ENCODE results near the gene FBXW7.

DNA sequence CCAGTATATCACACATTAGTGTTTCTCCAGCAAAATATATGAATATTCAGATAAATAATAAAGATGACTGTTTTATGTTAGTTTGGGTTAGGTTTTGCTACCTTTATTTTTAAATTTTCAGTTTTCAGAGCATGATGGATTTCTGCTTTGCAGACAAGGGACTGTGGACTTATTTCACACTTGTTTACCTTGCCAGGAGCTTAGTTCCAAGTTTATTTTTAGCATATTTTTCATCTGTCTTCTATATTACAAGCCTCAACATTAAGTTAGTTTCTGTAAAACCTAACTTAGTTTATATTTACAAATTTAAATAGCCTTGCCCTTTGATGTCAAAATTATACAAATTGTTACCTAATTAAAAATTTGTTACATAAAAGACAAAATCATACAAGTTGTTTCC, 163.4 kb downstream of the FBXW7 start:
- TF ChIP-seq CTCF (IDR thresholded peaks at IDR 0.05): no peak
- TF ChIP-seq HOXB5 (CRISPR knock-in tag; IDR thresholded peaks at IDR 0.05): no peak
- TF ChIP-seq RNF2 (IDR thresholded peaks at IDR 0.05; ENCODE audit: borderline replicate concordance, low read depth): no peak
- TF ChIP-seq, protein P1, sequence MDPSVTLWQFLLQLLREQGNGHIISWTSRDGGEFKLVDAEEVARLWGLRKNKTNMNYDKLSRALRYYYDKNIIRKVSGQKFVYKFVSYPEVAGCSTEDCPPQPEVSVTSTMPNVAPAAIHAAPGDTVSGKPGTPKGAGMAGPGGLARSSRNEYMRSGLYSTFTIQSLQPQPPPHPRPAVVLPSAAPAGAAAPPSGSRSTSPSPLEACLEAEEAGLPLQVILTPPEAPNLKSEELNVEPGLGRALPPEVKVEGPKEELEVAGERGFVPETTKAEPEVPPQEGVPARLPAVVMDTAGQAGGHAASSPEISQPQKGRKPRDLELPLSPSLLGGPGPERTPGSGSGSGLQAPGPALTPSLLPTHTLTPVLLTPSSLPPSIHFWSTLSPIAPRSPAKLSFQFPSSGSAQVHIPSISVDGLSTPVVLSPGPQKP (IDR thresholded peaks at IDR 0.05; ENCODE audit: low read depth, low read length): no peak
- TF ChIP-seq, protein P2, sequence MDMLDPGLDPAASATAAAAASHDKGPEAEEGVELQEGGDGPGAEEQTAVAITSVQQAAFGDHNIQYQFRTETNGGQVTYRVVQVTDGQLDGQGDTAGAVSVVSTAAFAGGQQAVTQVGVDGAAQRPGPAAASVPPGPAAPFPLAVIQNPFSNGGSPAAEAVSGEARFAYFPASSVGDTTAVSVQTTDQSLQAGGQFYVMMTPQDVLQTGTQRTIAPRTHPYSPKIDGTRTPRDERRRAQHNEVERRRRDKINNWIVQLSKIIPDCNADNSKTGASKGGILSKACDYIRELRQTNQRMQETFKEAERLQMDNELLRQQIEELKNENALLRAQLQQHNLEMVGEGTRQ (IDR thresholded peaks at IDR 0.05): no peak
- no peak for TF ChIP-seq POLR2A (IDR thresholded peaks at IDR 0.05; ENCODE audit: low read length)
- no peak for TF ChIP-seq CBX8 (IDR thresholded peaks at IDR 0.05)

All from A549 (cell line).